Cerebellar nuclear complex (tissue), 1 donor: ENCODE data around the gene COX6B1.
"Not testable (repeated sequence)": the region's sequence is repeated elsewhere in the genome, so short reads cannot be mapped to it uniquely, and the experiment has no call there.

Experiments
- DNase-seq, 2 experiments: peaks; one replicate each; lab custom pipeline; 2025; lab: John Stamatoyannopoulos, UW

COX6B1 gene, protein sequence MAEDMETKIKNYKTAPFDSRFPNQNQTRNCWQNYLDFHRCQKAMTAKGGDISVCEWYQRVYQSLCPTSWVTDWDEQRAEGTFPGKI

GRCh38 chr19:35648017-35648961 is at the start of gene COX6B1:
COX6B1 (plus strand) TSS chr19:35648323; CDS start chr19:35651244, 2,921 bp downstream.
- DNase-seq, result peak; percentile 98

- no peak for DNase-seq
Measured at GRCh38 chr19:35601971-35602370, 46.2 kb upstream of the COX6B1 start.

DNA sequence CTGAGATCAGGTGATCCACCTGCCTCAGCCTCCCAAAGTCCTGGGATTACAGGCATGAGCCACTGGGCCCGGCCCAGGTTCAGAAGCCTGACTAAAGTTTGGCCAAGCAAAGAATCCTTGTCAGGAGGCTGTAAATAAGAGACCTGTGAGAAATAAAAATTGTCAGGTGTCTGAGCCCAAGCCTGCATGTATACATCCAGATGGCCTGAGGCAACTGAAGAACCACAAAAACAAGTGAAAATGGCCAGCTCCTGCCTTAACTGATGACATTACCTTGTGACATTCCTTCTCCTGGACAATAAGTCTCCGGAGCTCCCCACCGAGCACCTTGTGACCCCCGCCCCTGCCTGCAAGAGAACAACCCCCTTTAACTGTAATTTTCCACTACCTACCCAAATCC is 43.7 kb upstream of the COX6B1 start:
- DNase-seq, result not testable (repeated sequence)

GRCh38 chr19:35607170-35607569 is 41.0 kb upstream of the COX6B1 start:
- DNase-seq, result not testable (repeated sequence)

DNA sequence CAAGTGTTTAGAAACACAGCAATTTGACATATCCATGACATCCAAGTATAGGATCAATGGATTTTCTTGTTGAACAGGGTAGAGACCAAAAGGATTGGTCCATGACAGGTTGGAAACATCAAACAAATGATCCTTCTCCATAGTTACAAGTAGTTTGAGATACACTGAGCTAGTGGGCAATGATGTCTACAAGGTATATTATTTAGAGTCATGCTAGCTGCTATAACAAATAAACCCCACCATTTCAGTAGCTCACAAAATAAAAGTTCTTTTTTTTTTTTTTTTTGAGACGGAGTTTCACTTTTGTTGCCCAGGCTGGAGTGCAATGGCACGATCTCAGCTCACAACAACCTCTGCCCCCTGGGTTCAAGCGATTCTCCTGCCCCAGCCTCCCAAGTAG is 40.5 kb upstream of the COX6B1 start:
- no peak for DNase-seq

- no peak for DNase-seq
Measured at GRCh38 chr19:35608251-35608650, 39.9 kb upstream of the COX6B1 start.

- no peak for DNase-seq
Measured at GRCh38 chr19:35609851-35610353, 38.2 kb upstream of the COX6B1 start.

GRCh38 chr19:35612224-35612558 is 35.9 kb upstream of the COX6B1 start:
- DNase-seq, result no peak

DNA sequence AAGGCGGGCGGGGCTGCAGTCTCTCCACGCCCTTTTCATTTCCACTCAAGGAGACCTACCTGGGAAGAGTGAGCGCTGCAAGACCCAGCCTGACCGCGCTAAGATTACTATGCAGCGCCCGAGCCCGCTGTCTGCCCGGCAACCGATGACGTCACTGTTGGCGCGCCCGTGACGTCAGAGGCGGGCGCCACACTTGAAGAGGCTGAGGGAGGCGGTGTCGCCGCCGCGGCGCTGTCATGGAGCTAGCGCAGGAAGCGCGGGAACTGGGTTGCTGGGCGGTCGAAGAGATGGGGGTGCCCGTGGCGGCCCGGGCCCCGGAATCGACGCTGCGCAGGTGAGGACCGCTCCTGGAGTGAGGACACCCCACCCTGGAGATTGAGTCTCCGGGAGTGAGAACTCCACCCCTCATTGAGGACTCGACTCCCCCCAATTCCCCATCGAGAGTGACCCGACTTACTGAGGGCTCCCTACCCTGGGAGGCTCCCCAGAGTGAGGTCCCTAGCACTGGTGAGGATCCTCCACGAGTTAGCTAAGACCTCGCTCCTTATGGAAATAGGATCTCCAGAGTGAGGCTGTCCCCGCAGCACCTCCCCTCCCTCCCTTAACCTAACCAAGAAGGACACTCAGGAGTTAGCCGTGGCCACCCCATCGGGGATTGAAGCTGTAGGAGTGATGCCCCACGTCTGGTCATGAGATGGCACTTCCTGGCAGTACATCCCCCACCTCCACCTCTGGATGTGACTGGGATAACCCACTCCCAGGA is 35.4 kb upstream of the COX6B1 start, which contains the start of gene HAUS5:
HAUS5 (plus strand) TSS at position 177 of the 763 bp plus-strand sequence; CDS start at position 237, 60 bp downstream.
- DNase-seq, result peak; percentile 21 to 44

DNA sequence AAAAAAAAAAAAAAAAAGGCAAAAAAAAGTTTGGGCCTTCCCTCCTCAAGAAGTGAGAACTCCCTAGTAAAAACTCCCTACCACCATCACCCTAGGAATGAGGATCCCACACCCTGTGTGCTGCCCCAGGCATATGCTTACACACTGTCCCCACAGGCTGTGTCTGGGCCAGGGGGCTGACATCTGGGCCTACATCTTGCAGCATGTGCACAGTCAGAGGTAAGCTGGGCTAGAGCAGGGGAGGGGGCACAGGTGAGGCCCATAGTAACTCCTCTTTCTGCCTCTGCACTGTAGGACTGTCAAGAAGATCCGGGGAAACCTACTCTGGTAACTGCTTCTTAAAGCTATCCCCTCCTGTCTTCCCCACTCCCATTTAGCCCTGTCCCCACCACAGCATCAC is 34.5 kb upstream of the COX6B1 start:
- DNase-seq, result no peak

- no peak for DNase-seq
Measured at GRCh38 chr19:35615036-35615435, 33.1 kb upstream of the COX6B1 start.

DNA sequence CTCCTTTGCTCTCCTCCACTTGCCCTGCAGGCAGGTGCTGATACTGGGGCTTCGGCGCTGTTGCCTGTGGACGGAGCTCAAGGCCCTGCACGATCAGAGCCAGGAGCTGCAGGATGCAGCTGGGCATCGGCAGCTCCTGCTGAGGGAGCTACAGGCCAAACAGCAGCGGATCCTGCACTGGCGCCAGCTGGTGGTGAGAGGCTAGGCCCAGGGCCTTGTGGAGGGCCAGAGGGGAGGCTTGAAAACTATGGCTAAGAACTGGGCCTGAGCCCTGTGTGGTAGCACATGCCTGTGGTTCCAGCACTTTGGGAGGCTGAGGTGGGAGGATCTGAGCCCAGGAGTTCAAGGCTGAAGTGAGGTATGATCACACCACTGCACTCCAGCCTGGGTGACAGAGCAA is 29.3 kb upstream of the COX6B1 start:
- DNase-seq, result no peak

- DNase-seq, result no peak
Measured at GRCh38 chr19:35619290-35619923, 28.7 kb upstream of the COX6B1 start.

DNA sequence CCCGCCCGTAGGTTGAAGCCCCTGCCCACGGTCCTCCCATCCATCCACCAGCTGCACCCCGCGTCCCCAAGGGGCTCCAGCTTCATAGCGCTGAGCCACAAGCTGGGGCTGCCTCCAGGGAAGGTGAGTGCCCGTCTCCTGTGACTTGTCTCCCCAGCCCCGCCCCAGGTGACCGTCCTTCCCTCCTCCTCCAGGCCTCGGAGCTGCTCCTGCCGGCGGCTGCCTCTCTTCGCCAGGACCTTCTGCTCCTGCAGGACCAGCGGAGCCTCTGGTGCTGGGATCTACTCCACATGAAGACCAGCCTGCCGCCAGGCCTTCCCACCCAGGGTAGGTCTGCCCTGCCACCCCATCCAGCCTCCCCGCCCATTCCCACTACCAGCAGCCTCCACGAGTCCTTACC is 28.1 kb upstream of the COX6B1 start:
- no peak for DNase-seq

DNA sequence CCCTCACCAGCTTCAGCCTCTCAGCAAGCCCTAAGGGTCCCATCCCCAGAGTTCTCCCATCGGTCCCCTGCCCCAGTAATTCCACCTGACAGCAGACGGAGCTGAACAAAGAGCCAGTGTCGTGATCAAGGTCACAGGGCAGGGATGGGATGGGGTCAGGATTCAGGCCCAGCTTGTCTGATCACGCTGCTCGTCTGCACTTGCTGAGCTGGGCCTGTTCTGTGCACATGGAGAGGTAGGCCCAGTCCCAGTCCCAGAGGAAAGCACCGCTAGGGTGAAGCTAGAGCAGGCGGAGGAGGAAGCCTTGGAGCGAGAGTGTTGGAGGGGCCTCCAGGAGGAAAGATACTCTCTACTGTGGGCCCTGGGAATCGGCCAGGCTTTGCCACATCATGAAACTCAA is 26.4 kb upstream of the COX6B1 start:
- DNase-seq, result no peak

DNA sequence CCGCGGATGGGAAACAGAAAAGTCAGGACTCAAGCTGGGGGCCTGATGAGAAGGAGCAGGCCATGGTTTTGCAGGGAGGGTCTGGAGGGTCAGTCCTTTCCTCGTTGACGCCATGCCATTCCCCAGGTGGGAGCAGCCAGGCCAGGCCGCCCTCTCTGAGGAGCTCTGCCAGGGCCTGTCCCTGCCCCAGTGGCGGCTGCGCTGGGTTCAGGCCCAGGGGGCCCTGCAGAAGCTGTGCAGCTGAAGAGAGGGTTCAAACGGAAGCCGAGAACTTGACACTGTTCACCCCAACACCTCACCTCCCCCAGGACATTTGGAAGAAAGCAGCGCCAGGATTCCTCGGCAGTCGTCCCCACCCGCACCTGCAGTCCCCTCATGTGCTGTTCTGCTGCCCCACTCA is 25.4 kb upstream of the COX6B1 start:
- no peak for DNase-seq

- no peak for DNase-seq
Measured at GRCh38 chr19:35623327-35624010, 24.7 kb upstream of the COX6B1 start.

- DNase-seq, result no peak
Measured at GRCh38 chr19:35628264-35628564, 19.9 kb upstream of the COX6B1 start.

- peak; percentile 83 to 95 for DNase-seq
Measured at GRCh38 chr19:35628565-35629331, 19.4 kb upstream of the COX6B1 start, which contains the start of gene RBM42. RBM42 (plus strand) TSS chr19:35629036; CDS start chr19:35629154, 118 bp downstream.

GRCh38 chr19:35629332-35629633 is 18.8 kb upstream of the COX6B1 start:
- DNase-seq, result no peak
